Thyroid gland (tissue), 4 donors: ENCODE measurements around the gene APAF1.

ENCODE experiments used
- POLR2A ChIP-seq, 2 donors: fragments of 450-650 bp; IDR thresholded peaks; one replicate each; pipeline ENCODE4 v1.6.1; 2017; ENCODE audit warnings: antibody characterized with exemption in 2 of 2, mild to moderate bottlenecking in 2 of 2, moderate library complexity in 1 of 2
- TF ChIP-seq, protein P1 (sequence below), 6 experiments: fragments of 200-600 bp in 3 of 6; fragments of 450-650 bp in 3 of 6; sonication (generic) in 3 of 6; IDR thresholded peaks; one replicate each; pipeline ENCODE4 v1.5.1; 2016 to 2019; ENCODE audit warnings: antibody characterized with exemption in 6 of 6, mild to moderate bottlenecking in 2 of 6, inconsistent platforms in 1 of 6, moderate library complexity in 1 of 6

- TF ChIP-seq, protein P1, sequence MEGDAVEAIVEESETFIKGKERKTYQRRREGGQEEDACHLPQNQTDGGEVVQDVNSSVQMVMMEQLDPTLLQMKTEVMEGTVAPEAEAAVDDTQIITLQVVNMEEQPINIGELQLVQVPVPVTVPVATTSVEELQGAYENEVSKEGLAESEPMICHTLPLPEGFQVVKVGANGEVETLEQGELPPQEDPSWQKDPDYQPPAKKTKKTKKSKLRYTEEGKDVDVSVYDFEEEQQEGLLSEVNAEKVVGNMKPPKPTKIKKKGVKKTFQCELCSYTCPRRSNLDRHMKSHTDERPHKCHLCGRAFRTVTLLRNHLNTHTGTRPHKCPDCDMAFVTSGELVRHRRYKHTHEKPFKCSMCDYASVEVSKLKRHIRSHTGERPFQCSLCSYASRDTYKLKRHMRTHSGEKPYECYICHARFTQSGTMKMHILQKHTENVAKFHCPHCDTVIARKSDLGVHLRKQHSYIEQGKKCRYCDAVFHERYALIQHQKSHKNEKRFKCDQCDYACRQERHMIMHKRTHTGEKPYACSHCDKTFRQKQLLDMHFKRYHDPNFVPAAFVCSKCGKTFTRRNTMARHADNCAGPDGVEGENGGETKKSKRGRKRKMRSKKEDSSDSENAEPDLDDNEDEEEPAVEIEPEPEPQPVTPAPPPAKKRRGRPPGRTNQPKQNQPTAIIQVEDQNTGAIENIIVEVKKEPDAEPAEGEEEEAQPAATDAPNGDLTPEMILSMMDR (IDR thresholded peaks at IDR 0.05), result no peak
- TF ChIP-seq POLR2A (IDR thresholded peaks at IDR 0.05), result no peak
Observed at GRCh38 chr12:98601924-98602323, 43.2 kb upstream of the APAF1 start.
